NCI-H187 (cell line): ENCODE results near the gene TRIO.

Source experiments
- DNase-seq, 2 experiments: peaks; one replicate each; lab custom pipeline; 2025; lab: John Stamatoyannopoulos, UW

The TRIO gene

GRCh38 chr5:14123551-14123950 lies 19.6 kb upstream of the TRIO start:
- no peak for DNase-seq

- DNase-seq, result no peak
Observed at GRCh38 chr5:14123974-14124482, 19.1 kb upstream of the TRIO start.

DNA sequence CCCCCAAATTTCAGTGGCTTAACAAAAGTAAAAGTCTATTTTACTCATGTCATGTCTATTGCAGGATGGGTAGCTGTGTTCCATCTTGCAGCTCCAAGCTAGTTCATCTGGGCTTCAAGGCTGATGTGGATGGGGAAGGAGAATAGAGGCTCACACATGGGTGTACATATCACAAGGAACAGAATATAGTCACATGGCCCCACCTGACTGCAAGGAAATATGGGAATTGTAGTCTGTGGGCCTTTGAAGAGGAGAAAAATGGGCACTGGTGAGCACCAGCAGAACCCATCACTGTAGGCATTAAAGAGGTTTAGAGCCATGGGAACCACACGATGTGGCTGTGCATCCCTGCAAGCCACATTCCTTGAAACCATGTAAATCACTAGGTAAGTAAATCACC lies 17.9 kb upstream of the TRIO start:
- no peak for DNase-seq

GRCh38 chr5:14127587-14127986 lies 15.6 kb upstream of the TRIO start:
- no peak for DNase-seq

- no peak for DNase-seq
Observed at GRCh38 chr5:14128079-14128478, 15.1 kb upstream of the TRIO start.

GRCh38 chr5:14129123-14129522 lies 14.0 kb upstream of the TRIO start:
- no peak for DNase-seq

- DNase-seq, result no peak
Observed at GRCh38 chr5:14131855-14132503, 11.2 kb upstream of the TRIO start.

DNA sequence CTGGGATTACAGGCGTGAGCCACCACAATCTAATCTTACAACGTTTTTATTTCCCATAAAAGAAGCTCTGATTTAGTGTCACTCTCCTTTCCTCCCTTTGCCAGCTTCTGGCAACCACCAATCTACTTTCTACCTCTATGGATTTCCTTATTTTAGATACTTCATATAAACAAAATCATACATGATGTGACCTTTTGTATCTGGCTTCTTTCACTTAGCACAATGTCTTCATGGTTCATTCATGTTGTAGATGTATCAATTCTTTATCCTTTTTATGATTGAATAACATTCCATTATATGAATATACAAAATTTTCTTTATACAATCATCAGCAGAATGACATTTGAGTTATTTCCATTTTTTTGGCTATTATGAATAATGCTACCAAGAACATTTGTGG lies 9.7 kb upstream of the TRIO start:
- DNase-seq, result no peak

GRCh38 chr5:14134083-14134482 lies 9.1 kb upstream of the TRIO start:
- no peak for DNase-seq

- DNase-seq, result no peak
Observed at GRCh38 chr5:14134771-14135170, 8.4 kb upstream of the TRIO start.

GRCh38 chr5:14135621-14136020 lies 7.5 kb upstream of the TRIO start:
- DNase-seq, result no peak

DNA sequence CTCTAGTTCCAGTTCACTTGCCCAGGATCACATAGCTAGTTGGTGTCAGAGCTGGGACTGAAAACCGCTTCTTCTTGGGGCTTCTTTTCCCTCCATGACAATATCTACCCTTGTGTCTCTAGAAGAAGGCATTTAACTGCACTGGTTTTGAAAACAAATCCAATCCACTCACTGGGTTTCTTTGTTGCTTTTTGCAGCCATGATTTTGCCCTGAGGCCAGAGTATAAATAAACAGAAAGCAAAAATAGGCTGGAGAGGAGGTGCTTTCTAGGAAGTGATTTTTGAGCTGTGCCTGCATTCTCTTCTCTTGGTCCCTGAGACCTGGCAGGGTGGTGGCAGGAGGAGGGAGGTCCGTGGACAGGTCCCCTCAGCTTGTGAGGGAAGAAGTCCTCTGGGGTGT lies 6.9 kb upstream of the TRIO start:
- DNase-seq, result no peak

DNA sequence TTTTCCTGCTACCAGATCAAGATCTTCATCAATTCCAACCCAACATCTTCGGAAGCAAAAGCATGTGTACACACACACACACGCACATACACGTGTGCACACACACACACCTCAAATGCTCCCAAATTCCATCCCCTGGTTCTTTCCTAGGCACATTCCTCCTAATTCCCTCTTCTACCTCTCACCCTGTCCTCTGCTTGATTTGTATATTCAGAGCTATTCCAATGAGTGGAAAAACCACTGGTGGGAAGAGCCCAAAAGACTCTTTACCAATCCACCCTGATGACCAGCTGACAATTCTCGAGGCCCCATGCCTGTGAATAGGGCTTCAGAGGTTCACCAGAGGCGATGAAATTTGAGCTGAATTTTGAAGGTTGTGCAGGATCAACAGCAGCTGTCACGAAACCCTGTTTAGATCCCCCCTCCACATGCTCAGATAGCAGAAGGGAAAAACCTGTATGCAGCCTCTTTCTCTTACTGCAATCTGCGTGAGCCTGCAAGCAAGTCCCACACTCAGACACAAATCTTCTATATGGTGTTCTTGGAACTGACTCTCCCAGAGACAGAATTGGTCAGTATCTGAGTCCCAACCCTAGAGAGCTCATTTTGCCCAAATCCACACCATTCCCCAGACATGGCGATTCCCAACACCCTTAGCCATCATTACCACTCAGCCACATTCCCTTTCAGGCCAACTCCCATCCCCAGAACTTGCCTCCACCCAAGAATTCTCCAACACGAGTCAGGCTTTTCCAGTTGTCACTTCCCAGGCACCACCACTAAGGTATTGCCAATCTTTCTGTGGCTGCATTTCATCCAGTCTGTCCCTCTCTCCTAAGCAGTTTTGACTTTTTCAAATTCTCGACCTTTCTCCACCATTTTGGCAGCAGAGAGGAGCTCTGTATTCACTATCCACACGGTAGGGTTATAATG lies 4.3 kb upstream of the TRIO start:
- no peak for DNase-seq

DNA sequence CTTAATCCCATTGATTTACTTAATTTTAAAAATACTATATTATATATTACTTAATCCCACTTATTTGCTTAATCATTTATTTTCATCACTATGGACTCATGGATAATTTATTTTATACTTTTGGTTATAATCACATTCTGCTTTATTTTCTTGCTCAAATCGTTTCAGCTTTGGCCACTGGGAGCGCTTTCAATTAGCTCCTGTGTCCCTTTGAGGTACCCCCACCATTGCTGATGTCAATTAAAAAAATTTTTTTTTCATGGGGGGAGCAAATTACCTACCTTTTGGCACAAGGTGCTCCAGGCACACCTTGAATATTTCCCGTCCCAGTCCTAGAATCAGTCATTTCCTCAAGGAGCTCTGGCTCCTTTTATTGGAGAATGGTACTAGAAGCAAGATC lies 1.4 kb upstream of the TRIO start:
- DNase-seq, result no peak

- DNase-seq, result no peak
Observed at GRCh38 chr5:14142202-14142826, 828 bp upstream of the TRIO start.

DNA sequence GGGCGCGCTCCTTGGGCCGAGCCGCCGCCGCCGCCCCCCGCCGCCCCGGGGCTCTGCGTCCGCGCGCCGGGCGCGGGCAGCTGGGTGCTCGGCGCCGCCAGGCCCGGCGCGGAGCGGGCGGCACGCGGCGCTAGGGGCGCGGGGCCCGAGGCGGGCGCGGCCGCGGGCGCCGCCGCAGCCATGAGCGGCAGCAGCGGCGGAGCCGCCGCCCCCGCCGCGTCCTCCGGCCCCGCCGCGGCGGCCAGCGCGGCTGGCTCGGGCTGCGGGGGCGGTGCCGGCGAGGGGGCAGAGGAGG lies 351 bp downstream of the TRIO start:
- DNase-seq, result no peak

DNA sequence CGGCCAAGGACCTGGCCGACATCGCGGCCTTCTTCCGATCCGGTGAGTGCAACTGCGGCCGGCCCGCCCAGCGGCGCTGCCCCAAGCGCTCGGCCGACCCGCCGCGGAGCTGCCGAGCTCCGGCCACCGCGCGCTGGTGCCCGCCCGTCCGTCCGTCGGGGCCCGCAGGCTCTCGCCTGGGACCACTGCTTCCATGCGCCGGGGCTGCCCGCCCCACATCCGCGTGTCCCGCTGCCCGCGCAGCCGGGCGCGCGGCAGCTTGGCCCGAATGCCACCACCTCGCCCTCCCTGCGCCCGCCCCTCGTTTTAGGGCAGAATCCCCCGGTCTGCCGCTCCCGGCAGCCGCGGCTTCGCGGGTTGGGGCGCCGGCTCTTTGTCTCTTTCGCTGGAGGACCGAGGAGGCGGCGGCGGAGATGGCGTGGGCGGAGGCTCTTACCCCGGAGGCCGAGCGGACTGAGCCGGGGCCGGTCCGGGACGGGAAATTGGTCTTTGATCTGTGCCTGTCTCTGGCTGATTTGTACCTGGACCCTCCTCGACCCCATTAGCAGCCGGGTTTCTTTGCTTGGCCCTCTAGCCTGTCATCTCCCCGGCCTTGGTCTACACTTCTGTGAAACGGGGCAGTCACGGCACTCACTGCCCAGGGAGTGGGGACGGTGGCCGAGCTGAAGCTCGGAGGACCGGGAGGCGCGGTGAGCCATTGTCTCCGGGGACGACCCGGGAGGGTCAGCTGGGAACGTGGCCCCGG lies 871 bp downstream of the TRIO start:
- no peak for DNase-seq

DNA sequence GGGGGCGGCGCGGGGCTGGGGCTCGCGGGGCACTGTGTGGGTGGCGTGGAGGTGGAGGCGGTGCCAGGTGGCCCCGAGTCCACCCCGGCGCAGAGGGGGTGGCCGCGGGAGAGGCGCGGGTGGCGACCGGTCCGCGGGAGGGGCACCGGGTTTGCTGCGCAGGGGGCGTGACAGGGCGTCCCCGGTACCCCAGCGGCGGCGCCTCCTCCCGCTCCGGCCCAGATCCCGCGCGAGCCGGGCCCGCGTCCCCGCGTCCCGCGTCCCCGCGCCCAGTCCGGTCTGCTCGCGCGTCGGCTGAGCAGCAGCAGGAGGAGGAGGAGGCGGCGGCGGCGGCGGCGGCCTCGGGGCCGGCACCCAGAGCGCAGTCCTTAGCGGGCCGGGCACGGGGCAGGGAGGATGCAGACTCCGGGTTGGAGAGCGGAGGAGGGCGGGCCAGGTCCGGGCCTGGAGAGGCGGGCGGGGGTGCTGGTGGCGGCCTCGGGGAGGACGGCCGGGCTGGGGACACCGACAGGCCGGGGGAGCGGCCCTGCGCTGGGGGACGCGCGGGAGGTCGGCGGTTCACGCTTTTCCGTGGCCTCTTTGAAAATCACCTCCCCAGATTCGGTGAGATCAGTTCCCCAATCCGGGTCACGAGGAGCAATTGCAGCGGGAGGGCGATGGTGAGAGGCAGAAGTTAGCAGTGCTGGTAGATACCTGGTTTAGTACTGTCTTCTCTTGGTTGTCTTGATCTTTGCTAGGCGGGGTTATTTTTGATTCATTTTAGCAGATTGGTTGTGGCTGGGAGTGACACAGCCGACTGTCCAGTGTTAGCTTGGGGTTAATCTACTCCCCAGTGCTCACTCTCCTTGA lies 1.7 kb downstream of the TRIO start:
- DNase-seq, result peak in 1 of 2 experiments; percentile 34

GRCh38 chr5:14145435-14146334 lies 2.5 kb downstream of the TRIO start:
- no peak for DNase-seq

- DNase-seq, result no peak
Observed at GRCh38 chr5:14146725-14147124, 3.6 kb downstream of the TRIO start.
